HG02759 (cell line): ENCODE results near the gene EMP3.
A peak's percentile ranks its signal among the peaks of the same experiment; 100 is the strongest.
"Not testable (repeated sequence)": the region's sequence is repeated elsewhere in the genome, so short reads cannot be mapped to it uniquely, and the experiment has no call there.

ENCODE experiments used
- ATAC-seq: cut with Tn5 transposase; IDR thresholded peaks from one replicate; pipeline ENCODE4 v1.9.1; 2021; ENCODE audit warnings: mild to moderate bottlenecking, moderate library complexity; ENCODE audit not compliant: unreplicated experiment

EMP3 gene

GRCh38 chr19:48344892-48345291, 19.5 kb downstream of the EMP3 start:
- ATAC-seq, result no peak

- no peak for ATAC-seq
These were observed 20.8 kb downstream of the EMP3 start for GRCh38 chr19:48346191-48346590.

DNA sequence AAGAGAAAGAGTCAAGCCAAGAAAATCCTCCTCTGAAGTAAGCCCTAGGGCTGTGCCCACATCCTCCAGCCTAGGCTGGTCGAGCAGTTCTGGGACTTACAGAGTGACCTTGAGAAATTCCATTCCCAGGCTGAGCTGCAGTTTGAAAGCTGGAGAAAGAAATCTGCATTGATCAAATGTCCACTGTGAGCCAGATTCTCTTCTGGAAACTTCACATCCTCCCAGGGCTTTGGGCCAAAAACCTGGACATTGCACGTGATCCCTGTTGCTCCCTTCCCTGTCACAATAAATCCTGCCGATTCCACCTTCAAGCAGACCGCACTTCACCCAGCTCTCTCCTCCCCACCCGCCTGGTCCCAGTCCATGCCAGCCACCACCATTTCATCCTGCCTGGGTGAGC, 22.7 kb downstream of the EMP3 start:
- no peak for ATAC-seq

DNA sequence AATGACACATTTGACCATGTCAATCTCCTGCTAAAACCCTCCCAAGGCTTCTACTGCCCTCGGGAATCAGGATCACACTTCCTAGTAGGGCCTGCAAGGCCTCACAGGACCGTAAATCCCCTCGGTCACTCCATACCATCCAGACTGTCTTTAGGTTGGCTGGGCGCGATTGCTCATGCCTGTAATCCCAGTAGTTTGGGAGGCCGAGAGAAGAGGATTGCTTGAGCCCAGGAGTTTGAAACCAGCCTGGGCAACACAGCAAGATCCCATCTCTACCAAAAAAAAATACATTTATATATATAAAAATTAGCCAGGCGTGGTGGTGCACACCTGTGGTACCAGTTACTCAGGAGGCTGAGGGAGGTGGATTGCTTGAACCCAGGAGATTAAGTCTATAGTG, 23.4 kb downstream of the EMP3 start:
- ATAC-seq, result no peak

GRCh38 chr19:48350856-48351255, 25.5 kb downstream of the EMP3 start:
- no peak for ATAC-seq

DNA sequence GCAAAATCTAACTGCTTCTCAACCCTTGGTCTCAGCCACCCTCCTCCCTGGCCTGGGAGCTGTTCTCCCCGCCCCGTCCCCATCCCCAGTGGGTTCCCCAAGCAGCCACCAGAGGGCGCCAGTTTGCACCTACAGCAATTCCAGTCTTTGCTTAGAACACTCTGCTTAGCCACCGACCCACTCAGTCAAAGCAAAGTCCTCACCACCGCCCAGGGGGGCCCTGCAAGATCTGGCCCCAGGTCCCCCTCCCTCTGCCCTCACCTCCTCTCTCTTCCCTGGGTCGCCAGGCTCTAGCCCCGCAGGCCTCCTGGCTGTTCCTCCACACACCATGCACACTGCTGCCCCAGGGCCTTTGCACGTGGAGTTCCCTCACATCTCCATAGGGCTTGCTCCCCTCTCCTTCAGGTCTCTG, 26.0 kb downstream of the EMP3 start:
- no peak for ATAC-seq

DNA sequence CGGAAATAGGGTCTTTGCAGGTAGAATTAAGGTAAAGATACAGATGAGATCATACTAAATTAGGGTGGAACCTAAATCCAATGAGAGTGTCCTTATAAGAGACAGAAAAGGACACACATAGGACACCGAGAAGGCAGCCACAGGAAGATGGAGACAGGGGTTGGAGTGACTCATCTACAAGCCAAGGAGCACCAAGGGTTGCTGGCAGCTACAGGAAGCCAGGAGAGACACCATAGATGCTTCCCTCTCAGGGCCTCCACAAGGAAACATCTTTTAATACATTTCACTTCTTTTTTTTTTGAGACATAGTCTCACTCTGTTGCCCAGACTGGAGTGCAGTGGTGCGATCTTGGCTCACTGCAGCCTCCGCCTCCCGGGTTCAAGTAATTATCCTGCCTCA, 28.3 kb downstream of the EMP3 start:
- ATAC-seq, result no peak

DNA sequence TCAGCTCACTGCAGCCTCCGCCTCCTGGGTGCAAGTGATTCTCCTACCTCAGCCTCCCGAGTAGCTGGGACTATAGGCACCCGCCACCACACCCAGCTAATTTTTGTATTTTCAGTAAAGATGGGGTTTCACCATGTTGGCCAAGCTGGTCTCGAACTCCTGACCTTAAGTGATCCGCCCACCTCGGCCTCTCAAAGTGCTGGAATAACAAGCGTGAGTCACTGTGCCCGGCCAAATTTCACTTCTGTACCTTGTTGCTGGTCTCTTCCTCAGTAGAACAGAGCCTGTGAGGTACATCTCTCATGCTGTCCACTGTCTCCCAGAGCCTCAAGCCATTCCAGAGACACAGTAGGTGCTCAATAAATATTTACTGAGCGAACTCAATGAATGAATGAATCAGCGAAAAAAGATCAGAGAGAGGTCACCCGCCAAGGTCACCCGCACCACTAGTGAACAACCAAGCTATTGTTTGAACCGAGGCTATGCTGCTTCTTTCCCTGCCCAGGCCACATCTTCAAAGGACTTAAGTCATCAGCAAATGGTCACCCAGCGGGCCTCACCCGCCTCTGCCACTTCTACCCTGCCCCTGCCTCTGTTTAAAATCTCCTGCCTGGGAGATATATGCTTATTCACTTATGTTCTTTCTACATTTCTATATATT, 29.1 kb downstream of the EMP3 start:
- no peak for ATAC-seq

DNA sequence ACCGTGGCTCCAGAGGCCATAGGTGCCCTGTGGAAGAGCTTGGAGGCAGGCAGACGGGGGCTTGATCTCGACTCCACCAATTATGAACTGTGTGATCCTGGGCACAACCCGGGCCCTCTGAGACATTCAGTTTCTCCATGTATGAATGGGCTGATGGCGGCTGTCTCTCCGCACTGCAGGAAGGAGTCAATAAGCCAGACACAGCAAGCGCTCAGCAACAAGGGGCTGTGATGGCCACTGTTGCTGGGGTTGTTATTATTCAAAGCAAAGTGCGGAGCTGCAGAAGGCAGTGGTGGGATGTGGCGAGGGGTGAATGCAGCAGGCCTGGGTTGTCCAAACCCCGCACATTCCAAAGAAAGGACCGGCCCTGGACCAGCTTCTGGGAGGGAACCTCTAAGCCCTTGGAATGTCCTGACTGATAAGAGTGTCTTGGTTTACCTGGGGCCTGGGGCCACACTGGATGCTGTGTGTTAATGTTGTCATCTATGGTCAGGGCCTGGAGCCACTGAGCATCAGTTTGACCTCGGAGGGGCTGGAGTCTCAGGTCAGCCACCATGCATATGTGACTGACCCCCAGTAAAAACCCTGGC, 30.1 kb downstream of the EMP3 start:
- ATAC-seq, result no peak

- ATAC-seq, result no peak
These were observed 33.8 kb downstream of the EMP3 start for GRCh38 chr19:48359123-48359522.

DNA sequence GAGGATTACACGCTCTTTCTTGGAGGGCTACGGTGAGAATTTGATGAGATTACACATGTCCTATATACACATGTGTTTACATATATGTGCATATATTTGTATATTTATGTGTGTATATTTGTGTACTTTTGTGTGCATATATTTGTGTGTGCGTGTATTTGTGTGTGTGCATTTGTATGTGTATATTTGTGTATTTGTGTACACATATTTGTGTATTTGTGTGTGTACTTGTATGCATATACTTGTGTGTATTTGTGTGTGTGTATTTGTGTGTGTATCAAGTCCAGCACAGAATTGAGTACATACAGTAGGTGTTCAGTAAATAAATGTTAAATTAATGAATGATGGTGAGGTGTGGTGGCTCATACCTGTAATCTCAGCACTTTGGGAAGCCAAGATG, 36.6 kb downstream of the EMP3 start:
- ATAC-seq, result no peak

- ATAC-seq, result peak; percentile 58
These were observed 37.6 kb downstream of the EMP3 start for GRCh38 chr19:48362716-48363499.

DNA sequence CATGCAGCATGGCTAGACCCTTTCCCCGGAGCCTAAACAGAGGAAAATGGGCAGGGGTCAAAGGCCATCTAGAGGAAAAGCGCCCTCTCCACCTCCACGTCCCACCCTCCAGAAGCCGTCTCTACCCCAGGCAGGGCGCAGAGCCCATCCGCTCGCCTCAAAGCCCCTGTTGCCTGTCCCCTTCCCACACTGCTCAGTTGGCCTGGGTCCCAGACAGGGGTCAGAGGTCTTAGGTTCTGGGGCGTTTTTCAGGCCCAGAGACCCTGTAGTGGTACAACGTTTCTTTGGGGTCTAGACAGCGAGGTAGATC, 38.1 kb downstream of the EMP3 start:
- peak; percentile 16 for ATAC-seq

DNA sequence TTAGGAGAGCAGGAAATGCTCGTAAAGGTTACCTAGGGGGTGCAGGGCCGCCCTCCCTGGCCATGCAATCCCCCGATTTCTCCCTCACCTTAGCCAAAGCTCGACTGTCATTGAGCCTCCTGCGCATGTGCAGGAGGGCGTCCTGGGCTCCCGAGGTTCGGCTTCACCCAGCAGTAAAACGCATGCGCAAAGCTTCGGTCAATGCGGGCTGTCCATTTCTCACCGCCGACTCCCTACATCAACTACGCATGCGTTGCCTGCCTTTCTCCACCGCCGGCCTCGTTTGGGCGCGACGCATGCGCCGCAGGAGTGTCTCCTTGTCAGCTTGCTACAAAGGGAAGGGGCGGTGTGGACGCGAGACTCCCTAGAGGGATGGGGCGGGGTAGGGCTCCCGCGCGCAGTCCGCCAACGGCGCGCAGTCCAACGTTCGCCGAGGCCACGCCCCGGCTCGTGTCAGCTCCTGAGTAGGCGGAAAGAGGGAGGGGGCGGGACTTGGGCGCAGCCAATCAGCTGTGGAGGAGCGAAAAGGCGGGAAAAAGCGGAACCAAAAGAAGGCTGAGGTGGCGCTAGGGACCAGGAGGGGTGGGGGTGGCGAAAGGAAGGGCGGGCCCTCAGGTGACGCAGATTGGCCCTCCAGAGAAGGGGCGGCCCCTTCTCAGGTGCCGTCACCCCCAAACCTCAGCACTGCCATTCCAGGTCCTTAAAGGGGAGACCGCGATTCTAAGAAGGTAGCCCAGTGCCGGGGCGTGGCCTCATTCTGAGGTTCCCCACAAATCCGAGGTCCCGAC, 38.7 kb downstream of the EMP3 start, which contains the start of the genes SYNGR4 and TMEM143:
SYNGR4 (plus strand) TSS at position 558 of the 788 bp plus-strand sequence. CDS start 1,476 bp downstream, outside the sequence.
TMEM143 (minus strand) TSS at position 131 of the 788 bp plus-strand sequence; CDS start at position 111, 20 bp downstream.
- ATAC-seq, result peak; percentile 85

DNA sequence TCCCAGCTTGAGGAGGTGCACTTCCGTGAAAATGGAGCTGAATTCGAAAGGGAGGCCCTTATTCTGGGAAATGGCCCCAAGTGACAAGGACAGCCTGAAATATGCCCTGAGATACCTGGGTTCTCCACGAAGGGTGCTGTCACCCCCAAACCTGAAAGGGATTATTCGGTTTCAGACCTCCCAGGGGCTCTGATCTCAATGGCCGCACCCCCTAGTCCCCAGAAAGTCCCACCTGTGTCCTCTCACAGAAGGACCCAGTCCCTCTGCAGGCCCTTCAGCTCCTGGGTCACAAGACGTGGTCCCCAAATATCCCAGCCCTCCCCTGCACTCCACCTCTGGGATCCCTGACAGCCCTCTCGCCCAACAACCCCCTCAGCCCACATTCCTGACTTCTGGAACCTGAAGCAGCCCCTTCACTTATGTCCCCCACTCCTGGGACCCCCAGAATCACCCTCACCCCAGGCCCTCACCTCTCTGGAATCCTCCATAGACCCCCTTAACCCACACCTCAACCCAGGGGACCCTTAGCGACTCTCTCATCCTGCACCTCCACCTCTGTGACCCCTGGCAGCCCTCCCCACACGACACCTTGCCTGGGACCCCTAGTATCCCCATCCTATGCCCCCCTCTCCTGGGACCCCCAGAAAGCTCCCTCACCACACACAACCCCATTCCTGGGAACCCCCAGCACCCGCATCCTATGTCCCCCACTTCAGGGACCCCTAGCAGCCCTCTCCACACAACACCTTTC, 39.4 kb downstream of the EMP3 start:
- ATAC-seq, result no peak

DNA sequence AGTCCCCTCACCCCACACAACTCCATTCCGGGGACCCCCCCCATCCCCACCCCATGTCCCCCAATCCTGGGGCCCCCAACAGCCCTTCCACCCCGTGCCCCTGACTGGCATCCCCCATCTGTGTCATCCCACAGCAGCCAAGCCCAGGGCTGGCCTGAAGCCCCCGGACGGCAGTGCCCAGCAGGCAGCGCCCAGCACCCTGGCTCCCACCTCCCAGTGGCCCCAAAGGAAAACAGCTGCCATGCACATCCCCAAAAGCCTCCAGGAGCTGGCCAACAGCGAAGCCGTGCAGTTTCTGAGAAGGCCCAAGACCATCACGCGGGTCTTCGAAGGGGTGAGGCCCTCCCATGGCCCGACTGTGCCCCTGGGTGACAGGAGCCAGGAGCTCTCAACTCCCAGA, 40.2 kb downstream of the EMP3 start:
- ATAC-seq, result no peak

- ATAC-seq, result no peak
These were observed 42.5 kb downstream of the EMP3 start for GRCh38 chr19:48367855-48368254.

DNA sequence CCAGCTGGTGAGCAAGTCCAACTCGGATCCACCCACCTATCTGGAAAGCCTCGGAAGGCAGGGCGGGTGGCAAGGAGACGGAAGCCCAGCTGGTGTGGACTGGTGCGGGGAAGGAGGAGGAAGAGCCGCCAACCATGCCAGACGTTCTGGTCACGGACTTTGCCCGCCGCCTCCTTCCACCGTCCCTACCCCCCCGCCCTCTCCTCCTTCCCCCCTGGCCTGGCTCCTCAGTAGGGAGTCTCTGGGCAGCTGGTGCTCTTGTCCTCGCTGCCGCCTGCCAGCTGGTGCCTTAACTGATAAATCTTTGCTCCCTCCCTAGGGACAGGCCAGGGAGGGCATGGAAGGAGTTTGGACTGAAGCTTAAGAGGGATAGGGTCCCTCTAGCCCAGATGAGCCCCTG, 43.6 kb downstream of the EMP3 start:
- ATAC-seq, result no peak

DNA sequence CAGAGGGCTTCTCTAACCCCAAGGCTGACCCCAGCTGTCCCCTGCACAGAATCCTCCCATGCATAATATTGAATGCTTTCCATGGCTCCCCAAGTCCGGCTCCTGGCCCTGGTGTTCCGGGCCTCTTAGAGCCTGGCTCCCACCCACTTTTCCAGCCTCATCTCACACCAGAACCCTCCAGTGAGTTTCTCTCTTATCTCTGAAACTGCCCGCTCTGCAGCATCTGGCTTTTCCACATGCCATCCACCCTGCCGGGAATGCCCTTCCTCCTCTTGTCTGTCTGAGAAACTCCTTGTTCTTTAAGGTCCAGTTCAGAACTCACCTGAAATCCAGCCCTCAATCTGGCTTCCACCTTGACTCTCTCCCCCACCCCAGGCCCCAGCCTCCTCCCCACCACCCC, 45.6 kb downstream of the EMP3 start:
- ATAC-seq, result no peak

DNA sequence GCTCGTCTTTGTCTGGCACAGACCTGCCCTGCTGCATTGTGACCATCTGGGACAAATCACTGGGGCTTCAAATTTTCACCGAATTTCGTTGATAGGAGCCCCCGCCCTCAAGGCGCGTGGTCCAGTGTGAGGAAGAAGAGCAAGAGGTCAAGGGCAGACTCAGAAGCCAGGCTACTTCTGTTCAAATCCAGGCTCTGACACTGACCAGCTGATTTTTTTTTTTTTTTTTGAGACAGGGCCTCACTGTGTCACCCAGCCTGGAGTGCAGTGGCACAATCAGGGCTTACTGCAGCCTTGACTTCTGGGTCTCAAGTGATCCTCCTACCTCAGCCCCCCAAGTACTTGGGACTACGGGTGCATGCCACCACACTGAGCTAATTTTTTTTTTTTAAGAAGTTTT, 46.0 kb downstream of the EMP3 start:
- no peak for ATAC-seq

DNA sequence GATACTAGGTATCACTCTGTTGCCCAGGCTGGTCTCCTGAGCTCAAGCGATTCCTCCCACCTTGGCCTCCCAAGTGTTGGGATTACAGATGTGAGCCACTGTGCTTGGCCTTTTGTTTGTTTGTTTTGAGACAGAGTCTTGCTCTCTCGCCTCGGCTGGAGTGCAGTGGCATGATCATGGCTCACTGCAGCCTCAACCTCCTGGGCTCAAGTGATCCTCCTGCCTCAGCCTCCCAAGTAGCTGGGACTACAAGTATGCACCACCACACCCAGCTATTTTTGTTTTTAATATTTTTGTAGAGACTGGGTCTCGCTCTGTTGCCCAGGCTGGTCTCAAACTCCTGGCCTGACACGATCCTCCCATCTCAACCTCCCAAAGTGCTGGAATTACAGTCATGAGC, 46.4 kb downstream of the EMP3 start:
- ATAC-seq, result not testable (repeated sequence)
